HepG2 (cell line): ENCODE measurements around the gene NCF2. TPM values are rescaled to one million over a fixed set of nuclear protein-coding genes. Genes with fewer than 3 reads are reported as not detected.

Experiments used
- ATAC-seq: fragments of 200-7000 bp; cut with Tn5 transposase; 3 replicates; pipeline ENCODE4 v1.9.1; 2020; ENCODE audit warnings: mild to moderate bottlenecking, moderate library complexity
- BruUV-seq: library from RNA; stranded (reverse); fragments of 400-500 nt; replicated peaks from 2 replicates; lab custom pipeline; 2021; lab: Mats Ljungman, UMichigan
- CTCF ChIA-PET: fragments of 300-600 bp; formaldehyde crosslinking; extraction: SDS; loops from one replicate; lab custom pipeline; 2021; ENCODE audit warnings: low total read pairs, inconsistent platforms, low intra/inter-chr PET ratio; lab: Yijun Ruan, JAX
- POLR2A ChIA-PET: fragments of 350-600 bp; sonication (Branson Sonifier 250); formaldehyde crosslinking; loops from one replicate; lab custom pipeline; 2020; ENCODE audit warnings: antibody characterized with exemption, inconsistent platforms; lab: Yijun Ruan, JAX
- DNase-seq: peaks from one replicate; pipeline ENCODE4 v3.0.0-alpha.2; 2015; ENCODE audit warnings: low spot score
- FAIRE-seq: peaks from 3 replicates; lab custom pipeline; 2011; peaks lifted over from hg19 to GRCh38; lab: Jason Lieb, UNC
- H2AFZ ChIP-seq: one replicate; pipeline ENCODE4 v1.6.1; 2011; ENCODE audit warnings: low read length, inconsistent platforms
- H3K27ac ChIP-seq: fragments of 300-600 bp; 3 replicates; pipeline ENCODE4 v1.8.0; 2011; ENCODE audit warnings: mixed run types, mild to moderate bottlenecking, mixed read lengths, low read length, inconsistent platforms; ENCODE audit not compliant: insufficient read depth; ENCODE audit errors: extremely low read length
- H3K27me3 ChIP-seq, 2 experiments: fragments of 200-600 bp in 1 of 2; 2 replicates in 1 of 2; 3 replicates in 1 of 2; pipeline versions ENCODE4 v1.6.0 to v1.8.0; 2011; ENCODE audit warnings: low read length in 2 of 2, mild to moderate bottlenecking in 2 of 2, moderate library complexity in 2 of 2, inconsistent platforms in 1 of 2; ENCODE audit not compliant: insufficient read depth in 2 of 2, control insufficient read depth in 1 of 2
- H3K36me3 ChIP-seq, 2 experiments: fragments of 200-600 bp in 1 of 2; replicated peaks in 1 of 2; 2 replicates in 1 of 2; 3 replicates in 1 of 2; pipeline versions ENCODE4 v1.5.1 to v1.8.0; 2011; ENCODE audit warnings: low read length in 2 of 2, inconsistent platforms in 1 of 2; ENCODE audit not compliant: insufficient read depth in 2 of 2, control insufficient read depth in 1 of 2
- H3K4me1 ChIP-seq: 2 replicates; pipeline ENCODE4 v1.5.1; 2012; ENCODE audit warnings: low read length, inconsistent platforms; ENCODE audit not compliant: insufficient read depth
- H3K4me2 ChIP-seq: 2 replicates; pipeline ENCODE4 v1.6.0; 2011; ENCODE audit warnings: low read depth, low read length, inconsistent platforms
- H3K4me3 ChIP-seq, 3 experiments: fragments of 200-600 bp in 1 of 3; sonication (generic), shearing (Covaris generic) in 1 of 3; replicated peaks in 1 of 3; 2 replicates each; pipeline ENCODE4 v1.5.1; 2011 to 2016; ENCODE audit warnings: low read length in 3 of 3, inconsistent platforms in 2 of 3, low read depth in 2 of 3, mild to moderate bottlenecking in 2 of 3, control low read depth in 1 of 3, mixed read lengths in 1 of 3; ENCODE audit not compliant: insufficient read depth in 1 of 3
- H3K79me2 ChIP-seq: one replicate; pipeline ENCODE4 v1.6.1; 2011; ENCODE audit warnings: low read length, inconsistent platforms; ENCODE audit not compliant: insufficient read depth
- H3K9ac ChIP-seq: 2 replicates; pipeline ENCODE4 v1.6.0; 2011; ENCODE audit warnings: mild to moderate bottlenecking, low read depth, low read length, inconsistent platforms; ENCODE audit not compliant: insufficient read depth
- H3K9me3 ChIP-seq: 2 replicates; pipeline ENCODE4 v1.5.1; 2012; ENCODE audit warnings: mild to moderate bottlenecking, low read length
- H4K20me1 ChIP-seq: 2 replicates; pipeline ENCODE4 v1.6.0; 2011; ENCODE audit warnings: inconsistent platforms, mild to moderate bottlenecking, low read length, moderate library complexity; ENCODE audit not compliant: insufficient read depth
- CEBPB ChIP-seq: IDR thresholded peaks from 2 replicates; pipeline ENCODE4 v1.6.1; 2011; ENCODE audit warnings: low read depth, low read length, improper control_type of control experiment, borderline replicate concordance
- CEBPG ChIP-seq: IDR thresholded peaks from 2 replicates; pipeline ENCODE4 v1.6.1; 2016
- JUNB ChIP-seq: sonication (generic); formaldehyde crosslinking; IDR thresholded peaks from 2 replicates; pipeline ENCODE4 v1.8.0; 2022; ENCODE audit warnings: missing genetic modification reagents, mild to moderate bottlenecking, borderline replicate concordance
- KAT8 ChIP-seq: IDR thresholded peaks from 2 replicates; pipeline ENCODE4 v1.6.1; 2016; ENCODE audit warnings: missing genetic modification reagents, missing compliant biosample characterization
- KDM6A ChIP-seq: IDR thresholded peaks from 2 replicates; pipeline ENCODE4 v1.6.1; 2016; ENCODE audit warnings: low read depth
- NFIB ChIP-seq: sonication (generic); formaldehyde crosslinking; IDR thresholded peaks from 2 replicates; pipeline ENCODE4 v1.9.0; 2021; ENCODE audit warnings: missing genetic modification reagents, mild to moderate bottlenecking, borderline replicate concordance
- NR1H2 ChIP-seq: sonication (generic); formaldehyde crosslinking; IDR thresholded peaks from 2 replicates; pipeline ENCODE4 v1.8.1; 2022; ENCODE audit warnings: low read depth, missing genetic modification reagents, borderline replicate concordance
- RFX3 ChIP-seq: IDR thresholded peaks from 2 replicates; pipeline ENCODE4 v1.6.1; 2016; ENCODE audit warnings: missing biosample characterization, missing genetic modification reagents
- SP4 ChIP-seq: sonication (generic); formaldehyde crosslinking; IDR thresholded peaks from 2 replicates; pipeline ENCODE4 v1.8.1; 2023; ENCODE audit warnings: mild to moderate bottlenecking, missing genetic modification reagents
- TCF7 ChIP-seq: sonication (generic); IDR thresholded peaks from 2 replicates; pipeline ENCODE4 v1.6.1; 2016; ENCODE audit warnings: antibody characterized with exemption, low read depth
- ZFP36L2 ChIP-seq: sonication (generic); formaldehyde crosslinking; IDR thresholded peaks from 2 replicates; pipeline ENCODE4 v1.4.0; 2020; ENCODE audit warnings: missing genetic modification reagents
- ZNF121 ChIP-seq: sonication (generic); formaldehyde crosslinking; IDR thresholded peaks from 2 replicates; pipeline ENCODE4 v1.5.0; 2020; ENCODE audit warnings: mild to moderate bottlenecking, missing genetic modification reagents
- ZSCAN30 ChIP-seq: sonication (generic); formaldehyde crosslinking; IDR thresholded peaks from 2 replicates; pipeline ENCODE4 v1.5.0; 2020; ENCODE audit warnings: mild to moderate bottlenecking, missing genetic modification reagents
- WGBS: methylation state at CpG from one replicate; pipeline ENCODE4 v1.1.6; 2017; ENCODE audit warnings: low lambda C conversion rate; 5-methylcytosine and 5-hydroxymethylcytosine counted together
- in situ Hi-C: cut with HindIII; loops from 2 replicates; pipeline ENCODE4 v1.10.0; 2017; ENCODE audit warnings: low pct_unique_long_range_greater_than_20kb; ENCODE audit not compliant: extremely low pct_ligation_motif_present
- intact Hi-C: fragments of 100-400 bp; cut with micrococcal nuclease; formaldehyde crosslinking; loops from one replicate; pipeline ENCODE4 v1.10.0; 2022; ENCODE audit not compliant: unreplicated experiment
- polyA plus RNA-seq, 8 experiments: library from polyadenylated mRNA; depleted of rRNA in 3 of 8; stranded (reverse) in 7 of 8; unstranded in 1 of 8; fragments of >200 nt; fragmentation: Illumina TruSeq in 4 of 8; extraction: Trizol in 4 of 8; gene quantifications; 2 replicates each; pipeline versions ENCODE4 v1.2.1 to v1.2.3, GENCODE V29; 2011 to 2016; ENCODE audit warnings: low read depth in 4 of 8, missing spikeins in 1 of 8, mixed read lengths in 1 of 8; ENCODE audit not compliant: insufficient read depth in 1 of 8
- total RNA-seq, 5 experiments: library from RNA; depleted of rRNA; stranded (reverse); fragments of >200 nt; fragmentation: Illumina TruSeq; extraction: Trizol; gene quantifications; 2 replicates each; pipeline ENCODE4 v1.2.3, GENCODE V29; 2016; ENCODE audit warnings: low read depth in 1 of 5
- TF ChIP-seq, protein P1 (sequence below): sonication (generic); formaldehyde crosslinking; IDR thresholded peaks from 2 replicates; pipeline ENCODE4 v1.4.0; 2020; ENCODE audit warnings: missing genetic modification reagents, borderline replicate concordance
- TF ChIP-seq, protein P2 (sequence below): sonication (generic); formaldehyde crosslinking; conservative IDR thresholded peaks from 2 replicates; pipeline ENCODE4 v1.4.0; 2020; ENCODE audit warnings: missing genetic modification reagents

NCF2 gene
- total and polyA plus RNA-seq, 2 of the 13 experiments (the other 11 are each of a cell fraction or from before 2014, with no cell fraction given), result 0.18 to 0.46 TPM

GRCh38 chr1:183584147-183584546, 6.1 kb downstream of the NCF2 start:
- Histone ChIP-seq H3K9ac (no peak overlapping the region), H3K27ac (no peak overlapping the region), H2AFZ (no peak overlapping the region), H3K4me3 (no peak overlapping the region), H3K79me2 (no peaks in the 10 kb centered on the region), H3K36me3 (no peaks in the 10 kb centered on the region), H3K27me3 (peaks cover 0 to 1% of the 10 kb centered on the region in 2 experiments; a peak in 1 of 5 replicates), H3K4me1 (peaks cover 5% of the 10 kb centered on the region; the same call in 1 of the 2 replicates), H4K20me1 (no peaks in the 10 kb centered on the region), H3K4me2 (no peak overlapping the region), H3K9me3 (no peaks in the 10 kb centered on the region)
- intact Hi-C loops (no loop called here), in situ Hi-C loops (no loop called here)
- FAIRE-seq (no peak), DNase-seq (no peak), ATAC-seq (no peak)
- TF ChIP-seq CEBPB (peak; percentile 92), TCF7 (0 out of 2 replicates have a peak, but pooled peaks have one; percentile 17), CEBPG (CRISPR knock-in tag) (peak; percentile 73), NFIB (CRISPR knock-in tag) (no peak)
- 30% methylated on average over 5 of the region's 5 CpGs for WGBS
- POLR2A ChIA-PET, result no interaction called here
- BruUV-seq, result no TSS peak
- CTCF ChIA-PET, result no interaction called here

DNA sequence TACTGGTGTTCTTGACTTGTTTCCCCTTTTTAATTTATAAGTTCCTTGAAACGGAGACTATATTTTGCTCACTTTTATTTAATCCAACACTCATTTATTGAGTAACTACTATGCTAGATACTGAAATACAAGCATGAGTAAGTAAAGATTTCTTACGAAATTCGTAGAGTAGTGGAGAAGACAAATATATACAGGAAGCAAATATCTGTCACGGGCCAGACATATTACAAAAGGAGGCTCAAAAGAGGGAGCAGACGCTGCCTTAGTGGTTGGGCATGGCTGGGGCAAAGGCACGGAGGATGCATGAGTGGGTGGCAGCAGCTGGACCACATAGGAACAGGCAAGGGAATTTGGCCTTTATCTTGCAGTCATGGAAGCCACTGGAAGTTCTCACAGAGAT, 6.8 kb downstream of the NCF2 start:
- no peak for FAIRE-seq
- TF ChIP-seq ZFP36L2 (no peak), ZNF121 (CRISPR knock-in tag) (no peak), SP4 (no peak), ZSCAN30 (no peak), RFX3 (no peak), KDM6A (CRISPR knock-in tag) (no peak), JUNB (CRISPR knock-in tag) (no peak), KAT8 (CRISPR knock-in tag) (no peak), NR1H2 (CRISPR knock-in tag) (no peak), CEBPB (no peak)
- TF ChIP-seq, protein P1, sequence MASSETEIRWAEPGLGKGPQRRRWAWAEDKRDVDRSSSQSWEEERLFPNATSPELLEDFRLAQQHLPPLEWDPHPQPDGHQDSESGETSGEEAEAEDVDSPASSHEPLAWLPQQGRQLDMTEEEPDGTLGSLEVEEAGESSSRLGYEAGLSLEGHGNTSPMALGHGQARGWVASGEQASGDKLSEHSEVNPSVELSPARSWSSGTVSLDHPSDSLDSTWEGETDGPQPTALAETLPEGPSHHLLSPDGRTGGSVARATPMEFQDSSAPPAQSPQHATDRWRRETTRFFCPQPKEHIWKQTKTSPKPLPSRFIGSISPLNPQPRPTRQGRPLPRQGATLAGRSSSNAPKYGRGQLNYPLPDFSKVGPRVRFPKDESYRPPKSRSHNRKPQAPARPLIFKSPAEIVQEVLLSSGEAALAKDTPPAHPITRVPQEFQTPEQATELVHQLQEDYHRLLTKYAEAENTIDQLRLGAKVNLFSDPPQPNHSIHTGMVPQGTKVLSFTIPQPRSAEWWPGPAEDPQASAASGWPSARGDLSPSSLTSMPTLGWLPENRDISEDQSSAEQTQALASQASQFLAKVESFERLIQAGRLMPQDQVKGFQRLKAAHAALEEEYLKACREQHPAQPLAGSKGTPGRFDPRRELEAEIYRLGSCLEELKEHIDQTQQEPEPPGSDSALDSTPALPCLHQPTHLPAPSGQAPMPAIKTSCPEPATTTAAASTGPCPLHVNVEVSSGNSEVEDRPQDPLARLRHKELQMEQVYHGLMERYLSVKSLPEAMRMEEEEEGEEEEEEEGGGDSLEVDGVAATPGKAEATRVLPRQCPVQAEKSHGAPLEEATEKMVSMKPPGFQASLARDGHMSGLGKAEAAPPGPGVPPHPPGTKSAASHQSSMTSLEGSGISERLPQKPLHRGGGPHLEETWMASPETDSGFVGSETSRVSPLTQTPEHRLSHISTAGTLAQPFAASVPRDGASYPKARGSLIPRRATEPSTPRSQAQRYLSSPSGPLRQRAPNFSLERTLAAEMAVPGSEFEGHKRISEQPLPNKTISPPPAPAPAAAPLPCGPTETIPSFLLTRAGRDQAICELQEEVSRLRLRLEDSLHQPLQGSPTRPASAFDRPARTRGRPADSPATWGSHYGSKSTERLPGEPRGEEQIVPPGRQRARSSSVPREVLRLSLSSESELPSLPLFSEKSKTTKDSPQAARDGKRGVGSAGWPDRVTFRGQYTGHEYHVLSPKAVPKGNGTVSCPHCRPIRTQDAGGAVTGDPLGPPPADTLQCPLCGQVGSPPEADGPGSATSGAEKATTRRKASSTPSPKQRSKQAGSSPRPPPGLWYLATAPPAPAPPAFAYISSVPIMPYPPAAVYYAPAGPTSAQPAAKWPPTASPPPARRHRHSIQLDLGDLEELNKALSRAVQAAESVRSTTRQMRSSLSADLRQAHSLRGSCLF, result no peak
- TF ChIP-seq, protein P2, sequence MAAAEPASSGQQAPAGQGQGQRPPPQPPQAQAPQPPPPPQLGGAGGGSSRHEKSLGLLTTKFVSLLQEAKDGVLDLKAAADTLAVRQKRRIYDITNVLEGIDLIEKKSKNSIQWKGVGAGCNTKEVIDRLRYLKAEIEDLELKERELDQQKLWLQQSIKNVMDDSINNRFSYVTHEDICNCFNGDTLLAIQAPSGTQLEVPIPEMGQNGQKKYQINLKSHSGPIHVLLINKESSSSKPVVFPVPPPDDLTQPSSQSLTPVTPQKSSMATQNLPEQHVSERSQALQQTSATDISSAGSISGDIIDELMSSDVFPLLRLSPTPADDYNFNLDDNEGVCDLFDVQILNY, result no peak

More for the DNA sequence above, 6.8 kb downstream of the NCF2 start:
- Histone ChIP-seq H3K9me3 (no peaks in the 10 kb centered on the region), H3K79me2 (no peaks in the 10 kb centered on the region), H3K4me1 (peaks cover 5% of the 10 kb centered on the region; the same call in 1 of the 2 replicates), H3K27ac (no peak overlapping the region), H3K4me3 (no peak overlapping the region), H3K27me3 (no peaks in the 10 kb centered on the region; a peak in 1 of 5 replicates), H2AFZ (no peak overlapping the region), H3K9ac (no peak overlapping the region), H3K36me3 (no peaks in the 10 kb centered on the region), H4K20me1 (no peaks in the 10 kb centered on the region), H3K4me2 (no peak overlapping the region)
- no peak for DNase-seq
- BruUV-seq, result no TSS peak
- WGBS, result 28% methylated on average over 6 of the region's 6 CpGs
- in situ Hi-C loops (no loop called here), intact Hi-C loops (no loop called here)
- no peak for ATAC-seq
- CTCF ChIA-PET, result no interaction called here
- POLR2A ChIA-PET, result no interaction called here
